ENCODE data around the gene LRP1B.

Gene LRP1B

DNA sequence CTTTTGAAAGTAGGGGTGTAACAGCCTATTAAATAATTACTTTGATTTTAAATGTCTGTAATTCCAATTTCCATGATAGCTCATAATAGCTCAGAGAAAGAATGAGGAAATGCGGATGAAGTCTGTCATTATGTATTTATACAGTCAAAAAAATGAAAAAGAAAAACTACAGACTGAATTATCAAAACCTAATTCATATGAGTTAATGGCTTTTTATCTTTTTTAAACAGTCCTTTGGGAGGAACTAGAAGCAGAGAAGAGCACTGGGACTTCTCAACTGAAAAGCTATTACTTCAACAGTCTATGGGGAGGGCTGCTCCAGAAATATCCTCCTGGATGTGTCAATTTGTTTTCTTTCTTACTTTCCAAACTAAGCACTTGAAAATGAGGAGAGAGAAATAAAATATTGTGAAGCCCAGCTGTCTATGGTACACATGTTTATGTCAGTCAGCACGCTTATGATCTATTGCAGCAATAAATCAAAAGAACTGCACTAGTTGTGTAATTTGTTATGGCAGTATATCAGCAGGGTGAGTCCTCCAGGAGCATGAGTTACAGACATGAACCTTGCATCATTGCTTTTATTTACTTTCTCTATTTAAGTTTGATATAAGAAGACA lies 1550.2 kb downstream of the LRP1B start:
- Histone ChIP-seq H3K4me3 (ENCODE audit: low read length) (no peak overlapping the region), H3K9me3 (ENCODE audit: control insufficient read depth, insufficient read depth, low read length) (no peaks in the 10 kb centered on the region), H3K36me3 (ENCODE audit: control insufficient read depth, low read length) (no peaks in the 10 kb centered on the region), H3F3A (ENCODE audit: control insufficient read depth, insufficient read depth) (no peaks in the 10 kb centered on the region), H3K79me2 (ENCODE audit: control insufficient read depth, low read length) (no peaks in the 10 kb centered on the region), H4K20me1 (ENCODE audit: control insufficient read depth, insufficient read depth, low read depth, low read length) (no peaks in the 10 kb centered on the region), H3K4me2 (ENCODE audit: low read length) (no peak overlapping the region), H3K9me2 (replicated peaks; ENCODE audit: control insufficient read depth, low read length) (no peaks in the 10 kb centered on the region), H3K27ac (ENCODE audit: low read depth, low read length) (no peak overlapping the region), H3K27me3 (ENCODE audit: control insufficient read depth, low read length) (no peaks in the 10 kb centered on the region), H3K4me1 (ENCODE audit: control insufficient read depth, low read length) (no peaks in the 10 kb centered on the region)
- TF ChIP-seq EZH2phosphoT487 (IDR thresholded peaks at IDR 0.05; ENCODE audit: borderline replicate concordance, low read length) = no peak
- TF ChIP-seq, protein P1, sequence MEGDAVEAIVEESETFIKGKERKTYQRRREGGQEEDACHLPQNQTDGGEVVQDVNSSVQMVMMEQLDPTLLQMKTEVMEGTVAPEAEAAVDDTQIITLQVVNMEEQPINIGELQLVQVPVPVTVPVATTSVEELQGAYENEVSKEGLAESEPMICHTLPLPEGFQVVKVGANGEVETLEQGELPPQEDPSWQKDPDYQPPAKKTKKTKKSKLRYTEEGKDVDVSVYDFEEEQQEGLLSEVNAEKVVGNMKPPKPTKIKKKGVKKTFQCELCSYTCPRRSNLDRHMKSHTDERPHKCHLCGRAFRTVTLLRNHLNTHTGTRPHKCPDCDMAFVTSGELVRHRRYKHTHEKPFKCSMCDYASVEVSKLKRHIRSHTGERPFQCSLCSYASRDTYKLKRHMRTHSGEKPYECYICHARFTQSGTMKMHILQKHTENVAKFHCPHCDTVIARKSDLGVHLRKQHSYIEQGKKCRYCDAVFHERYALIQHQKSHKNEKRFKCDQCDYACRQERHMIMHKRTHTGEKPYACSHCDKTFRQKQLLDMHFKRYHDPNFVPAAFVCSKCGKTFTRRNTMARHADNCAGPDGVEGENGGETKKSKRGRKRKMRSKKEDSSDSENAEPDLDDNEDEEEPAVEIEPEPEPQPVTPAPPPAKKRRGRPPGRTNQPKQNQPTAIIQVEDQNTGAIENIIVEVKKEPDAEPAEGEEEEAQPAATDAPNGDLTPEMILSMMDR (IDR thresholded peaks at IDR 0.05; ENCODE audit: low read depth, low read length, poor library complexity, severe bottlenecking) = no peak

DNA sequence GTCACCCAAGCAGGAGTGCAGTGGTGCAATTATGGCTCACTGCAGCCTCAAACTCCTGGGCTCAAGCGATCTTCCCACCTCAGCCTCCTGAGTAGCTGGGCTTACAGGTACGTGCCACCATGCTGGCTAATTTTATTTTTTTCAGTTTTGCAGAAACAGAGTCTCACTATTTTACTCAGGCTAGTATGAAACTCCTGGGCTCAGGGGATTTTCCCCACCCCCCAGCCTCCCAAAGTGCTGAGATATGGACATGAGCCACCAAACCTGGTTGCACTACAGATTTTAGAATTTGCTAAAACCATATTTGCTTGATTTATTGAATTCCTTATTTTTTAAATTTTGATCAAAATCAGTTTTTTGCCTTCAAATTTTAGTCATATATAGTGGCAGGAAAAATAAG lies 1553.4 kb downstream of the LRP1B start:
- Histone ChIP-seq H4K20me1 (ENCODE audit: control insufficient read depth, insufficient read depth, low read depth, low read length) (no peaks in the 10 kb centered on the region), H3K27me3 (ENCODE audit: control insufficient read depth, low read length) (no peaks in the 10 kb centered on the region), H3K4me3 (ENCODE audit: low read length) (no peak overlapping the region), H3K27ac (ENCODE audit: low read depth, low read length) (no peak overlapping the region), H3K4me1 (ENCODE audit: control insufficient read depth, low read length) (no peaks in the 10 kb centered on the region), H3K4me2 (ENCODE audit: low read length) (no peak overlapping the region), H3F3A (ENCODE audit: control insufficient read depth, insufficient read depth) (no peaks in the 10 kb centered on the region), H3K9me3 (ENCODE audit: control insufficient read depth, insufficient read depth, low read length) (no peaks in the 10 kb centered on the region), H3K9me2 (replicated peaks; ENCODE audit: control insufficient read depth, low read length) (no peaks in the 10 kb centered on the region), H3K36me3 (ENCODE audit: control insufficient read depth, low read length) (no peaks in the 10 kb centered on the region), H3K79me2 (ENCODE audit: control insufficient read depth, low read length) (no peaks in the 10 kb centered on the region)
- TF ChIP-seq EZH2phosphoT487 (IDR thresholded peaks at IDR 0.05; ENCODE audit: borderline replicate concordance, low read length) = no peak
- TF ChIP-seq, protein P1 (IDR thresholded peaks at IDR 0.05; ENCODE audit: low read depth, low read length, poor library complexity, severe bottlenecking) = no peak

DNA sequence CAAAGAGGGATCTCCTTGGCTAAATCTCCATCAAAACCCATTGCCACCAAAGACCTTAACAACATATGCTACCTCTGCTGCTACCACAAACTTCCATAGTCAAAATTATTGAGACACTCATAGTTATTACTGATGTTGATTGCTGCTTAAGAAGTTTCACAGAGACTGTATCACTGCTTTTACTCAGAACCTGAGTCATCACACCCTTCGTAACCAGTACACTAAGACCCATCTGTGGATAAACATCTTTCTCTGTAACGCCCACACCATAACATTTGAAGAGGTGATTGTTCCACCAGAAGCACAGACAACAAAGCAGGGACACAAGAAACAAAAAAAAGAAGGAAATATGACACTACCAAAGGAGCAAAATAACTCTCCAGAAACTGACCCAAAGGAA lies 1563.1 kb downstream of the LRP1B start:
- H3K4me1 ChIP-seq (ENCODE audit: control insufficient read depth, low read length) = no peaks in the 10 kb centered on the region
- H4K20me1 ChIP-seq (ENCODE audit: control insufficient read depth, insufficient read depth, low read depth, low read length) = no peaks in the 10 kb centered on the region
- no peaks in the 10 kb centered on the region for H3K27me3 ChIP-seq (ENCODE audit: control insufficient read depth, low read length)
- H3F3A ChIP-seq (ENCODE audit: control insufficient read depth, insufficient read depth) = no peaks in the 10 kb centered on the region
- no peak overlapping the region for H3K4me2 ChIP-seq (ENCODE audit: low read length)
- H3K9me2 ChIP-seq (replicated peaks; ENCODE audit: control insufficient read depth, low read length) = no peaks in the 10 kb centered on the region
- H3K4me3 ChIP-seq (ENCODE audit: low read length) = no peak overlapping the region
- TF ChIP-seq, protein P1 (IDR thresholded peaks at IDR 0.05; ENCODE audit: low read depth, low read length, poor library complexity, severe bottlenecking) = no peak
- TF ChIP-seq EZH2phosphoT487 (IDR thresholded peaks at IDR 0.05; ENCODE audit: borderline replicate concordance, low read length) = no peak
- no peaks in the 10 kb centered on the region for H3K36me3 ChIP-seq (ENCODE audit: control insufficient read depth, low read length)
- no peaks in the 10 kb centered on the region; the same call in 1 of the 2 replicates for H3K9me3 ChIP-seq (ENCODE audit: control insufficient read depth, insufficient read depth, low read length)
- H3K27ac ChIP-seq (ENCODE audit: low read depth, low read length) = no peak overlapping the region
- no peaks in the 10 kb centered on the region for H3K79me2 ChIP-seq (ENCODE audit: control insufficient read depth, low read length)
